ENCODE measurements around the gene KRT80.

KRT80 gene

DNA sequence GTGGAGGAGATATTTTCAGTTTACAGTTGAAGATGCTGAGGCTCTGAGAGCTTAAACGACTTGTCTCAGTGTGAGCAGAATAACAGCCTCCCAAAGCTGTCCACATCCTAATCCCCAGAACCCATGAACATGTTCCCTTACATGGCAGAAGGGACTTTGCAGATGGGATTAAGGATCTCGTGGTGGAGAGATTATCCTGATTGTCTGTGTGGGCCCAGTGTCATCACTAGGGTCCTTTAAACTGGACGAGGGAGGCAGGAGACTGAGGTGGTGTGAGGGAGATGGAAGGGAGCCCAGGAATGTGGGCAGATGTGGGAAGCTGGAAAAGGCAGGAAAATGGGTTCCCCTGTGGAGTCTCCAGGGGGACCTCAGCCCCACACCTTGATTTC, 9.6 kb upstream of the KRT80 start:
- Histone ChIP-seq H3K4me1 (ENCODE audit: insufficient read depth, low read length) (peaks cover 32% of the 10 kb centered on the region), H3K9ac (ENCODE audit: low read depth, low read length) (no peak overlapping the region)

GRCh38 chr12:52200781-52201450, 9.1 kb upstream of the KRT80 start:
- H3K36me3 ChIP-seq (ENCODE audit: insufficient read depth, low read length): no peaks in the 10 kb centered on the region
- no peaks in the 10 kb centered on the region for H3K9me3 ChIP-seq (ENCODE audit: control insufficient read depth, insufficient read depth, low read length)
- peaks cover 32% of the 10 kb centered on the region for H3K4me1 ChIP-seq (ENCODE audit: insufficient read depth, low read length)
- no peak overlapping the region for H3K9ac ChIP-seq (ENCODE audit: low read depth, low read length)

More for the DNA sequence above, 9.6 kb upstream of the KRT80 start:
- Histone ChIP-seq H3K36me3 (ENCODE audit: insufficient read depth, low read length) (no peaks in the 10 kb centered on the region), H3K9me3 (ENCODE audit: control insufficient read depth, insufficient read depth, low read length) (no peaks in the 10 kb centered on the region)

DNA sequence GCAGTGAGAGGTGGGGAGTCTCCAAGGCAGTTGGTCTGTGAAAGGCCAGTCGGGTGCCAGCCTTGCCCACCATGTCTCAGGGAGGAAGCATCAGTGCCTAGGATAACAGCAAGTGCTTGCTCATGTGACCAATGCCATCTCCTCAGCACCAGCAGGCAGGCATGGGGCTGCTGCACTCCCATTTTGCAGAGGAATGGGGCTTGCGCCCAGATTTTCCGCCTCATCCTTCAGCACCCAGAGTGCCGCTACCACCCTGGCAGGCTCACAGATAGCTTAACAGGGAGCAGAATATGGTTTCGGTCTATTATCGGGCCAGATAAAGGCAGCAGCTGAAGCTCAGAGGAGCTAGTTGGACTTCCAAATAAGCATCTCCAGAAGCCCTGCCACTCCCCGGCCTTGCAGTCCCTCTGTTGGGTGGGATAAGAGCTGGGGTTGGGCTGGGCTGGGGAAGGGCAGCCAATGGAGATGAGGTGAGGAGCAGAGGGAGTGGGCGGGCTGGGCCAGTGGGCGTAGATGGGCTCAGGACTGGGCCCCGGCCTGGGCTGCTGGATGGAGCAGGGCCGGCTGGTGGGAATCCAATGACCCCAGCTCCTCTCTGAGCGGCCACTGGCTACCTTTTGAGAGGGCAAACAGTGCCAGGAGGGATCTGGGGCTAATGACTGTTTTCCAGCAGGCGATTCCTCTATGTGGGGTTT, 8.4 kb upstream of the KRT80 start:
- H3K9me3 ChIP-seq (ENCODE audit: control insufficient read depth, insufficient read depth, low read length): no peaks in the 10 kb centered on the region
- H3K36me3 ChIP-seq (ENCODE audit: insufficient read depth, low read length): no peaks in the 10 kb centered on the region
- H3K4me1 ChIP-seq (ENCODE audit: insufficient read depth, low read length): peaks cover 32% of the 10 kb centered on the region
- no peak overlapping the region for H3K9ac ChIP-seq (ENCODE audit: low read depth, low read length)

- Histone ChIP-seq H3K9me3 (ENCODE audit: control insufficient read depth, insufficient read depth, low read length) (no peaks in the 10 kb centered on the region), H3K36me3 (ENCODE audit: insufficient read depth, low read length) (no peaks in the 10 kb centered on the region), H3K9ac (ENCODE audit: low read depth, low read length) (no peak overlapping the region), H3K4me1 (ENCODE audit: insufficient read depth, low read length) (peaks cover 34% of the 10 kb centered on the region)
Observed at GRCh38 chr12:52199294-52199919, 7.6 kb upstream of the KRT80 start.

DNA sequence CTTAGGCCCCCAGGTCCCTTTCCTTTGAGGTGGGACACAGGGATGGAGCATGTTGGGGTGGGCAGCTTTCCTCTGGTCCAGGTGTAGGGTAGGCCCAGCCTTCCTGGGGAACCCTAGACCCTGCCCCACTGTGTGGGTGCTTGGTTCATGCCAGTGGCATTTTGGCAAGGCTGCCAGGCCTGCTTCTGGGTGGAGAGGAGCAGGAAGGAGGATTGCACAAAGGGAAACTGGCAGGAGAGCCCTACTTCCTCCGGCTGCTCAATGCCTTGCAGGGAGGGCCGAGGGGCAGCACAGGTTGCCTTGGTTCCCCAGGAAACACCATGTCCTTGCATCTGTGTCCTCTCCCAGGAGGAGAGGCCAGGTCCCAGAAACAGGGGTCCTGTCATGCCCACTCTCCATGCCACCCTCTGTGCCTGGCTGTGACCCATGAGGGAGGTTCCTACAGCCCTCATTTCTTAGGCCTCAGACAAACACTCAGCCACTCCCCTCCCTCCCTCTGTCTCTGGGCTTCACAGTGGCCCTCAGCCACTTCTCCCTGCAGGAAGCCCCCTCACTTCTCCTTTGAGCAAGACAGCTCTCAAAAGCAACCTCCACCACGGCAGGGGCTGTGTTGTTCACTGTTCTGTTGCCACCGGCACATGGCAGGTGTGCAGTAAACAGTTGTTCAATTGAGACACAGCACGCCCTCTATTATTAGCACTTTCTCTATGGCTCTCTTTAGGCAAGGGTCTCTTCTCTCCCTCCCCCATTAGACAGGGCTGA, 6.8 kb upstream of the KRT80 start:
- Histone ChIP-seq H3K9me3 (ENCODE audit: control insufficient read depth, insufficient read depth, low read length) (no peaks in the 10 kb centered on the region), H3K4me1 (ENCODE audit: insufficient read depth, low read length) (peaks cover 33% of the 10 kb centered on the region), H3K36me3 (ENCODE audit: insufficient read depth, low read length) (no peaks in the 10 kb centered on the region), H3K9ac (ENCODE audit: low read depth, low read length) (no peak overlapping the region)

GRCh38 chr12:52197371-52198231, 5.8 kb upstream of the KRT80 start:
- no peaks in the 10 kb centered on the region for H3K36me3 ChIP-seq (ENCODE audit: insufficient read depth, low read length)
- no peak overlapping the region for H3K9ac ChIP-seq (ENCODE audit: low read depth, low read length)
- peaks cover 23% of the 10 kb centered on the region for H3K4me1 ChIP-seq (ENCODE audit: insufficient read depth, low read length)
- no peaks in the 10 kb centered on the region for H3K9me3 ChIP-seq (ENCODE audit: control insufficient read depth, insufficient read depth, low read length)

DNA sequence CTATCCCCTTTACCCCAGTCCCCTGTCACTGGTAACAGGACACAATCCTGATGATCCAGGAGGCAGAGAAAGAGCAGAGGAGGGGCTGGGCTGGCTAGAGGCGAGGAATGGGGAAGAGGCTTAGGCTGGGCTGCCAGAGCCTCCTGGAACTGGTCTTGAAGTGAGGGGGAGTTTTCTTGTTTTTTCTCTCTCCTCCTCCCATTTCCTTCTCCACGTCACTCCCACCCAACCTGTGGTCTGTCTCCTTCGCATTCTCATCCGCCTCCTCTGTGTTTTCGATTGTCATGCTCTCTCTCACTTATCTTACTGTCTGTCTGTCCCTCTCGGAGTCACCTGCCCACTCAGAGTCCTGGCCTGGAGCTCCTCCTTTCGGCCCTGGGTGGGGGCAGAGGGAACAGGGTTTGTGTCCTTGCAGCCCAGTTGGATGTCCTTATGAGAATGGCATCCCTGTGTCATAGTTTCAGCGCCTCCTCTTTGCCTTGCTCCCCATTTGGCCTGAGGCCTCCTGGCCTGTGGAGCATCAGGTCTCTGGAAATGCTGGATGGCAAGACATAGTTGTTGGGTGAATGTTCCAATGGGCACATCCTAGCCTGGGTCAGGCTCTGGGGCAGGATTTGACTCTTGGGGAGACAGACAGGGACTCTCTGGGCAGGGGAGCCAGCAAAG, 3.4 kb upstream of the KRT80 start:
- no peak overlapping the region for H3K9ac ChIP-seq (ENCODE audit: low read depth, low read length)
- peaks cover 15% of the 10 kb centered on the region for H3K4me1 ChIP-seq (ENCODE audit: insufficient read depth, low read length)
- H3K9me3 ChIP-seq (ENCODE audit: control insufficient read depth, insufficient read depth, low read length): no peaks in the 10 kb centered on the region
- no peaks in the 10 kb centered on the region for H3K36me3 ChIP-seq (ENCODE audit: insufficient read depth, low read length)

- Histone ChIP-seq H3K9ac (ENCODE audit: low read depth, low read length) (no peak overlapping the region), H3K4me1 (ENCODE audit: insufficient read depth, low read length) (peaks cover 18% of the 10 kb centered on the region), H3K9me3 (ENCODE audit: control insufficient read depth, insufficient read depth, low read length) (no peaks in the 10 kb centered on the region), H3K36me3 (ENCODE audit: insufficient read depth, low read length) (no peaks in the 10 kb centered on the region)
Observed at GRCh38 chr12:52193991-52194390, 2.2 kb upstream of the KRT80 start.

DNA sequence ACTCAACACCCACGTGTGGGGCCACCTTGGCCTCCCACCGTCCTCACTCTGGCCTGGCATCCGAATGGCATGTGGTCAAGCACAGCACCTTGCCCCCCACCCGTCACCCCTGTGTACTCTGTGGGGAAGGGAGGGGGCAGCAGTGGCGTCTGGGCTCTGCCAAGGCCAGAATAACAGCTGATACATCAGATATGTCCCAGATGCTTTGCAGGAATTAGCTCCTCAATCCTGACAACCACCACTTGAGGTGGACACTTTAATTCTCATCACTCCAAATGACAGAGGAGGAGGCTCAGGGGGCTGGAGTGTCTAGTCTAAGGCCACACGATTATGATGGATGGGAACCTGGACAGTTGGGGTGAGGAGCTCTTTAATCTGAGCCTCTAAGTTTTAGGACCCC, 1.7 kb upstream of the KRT80 start:
- peaks cover 20% of the 10 kb centered on the region for H3K4me1 ChIP-seq (ENCODE audit: insufficient read depth, low read length)

DNA sequence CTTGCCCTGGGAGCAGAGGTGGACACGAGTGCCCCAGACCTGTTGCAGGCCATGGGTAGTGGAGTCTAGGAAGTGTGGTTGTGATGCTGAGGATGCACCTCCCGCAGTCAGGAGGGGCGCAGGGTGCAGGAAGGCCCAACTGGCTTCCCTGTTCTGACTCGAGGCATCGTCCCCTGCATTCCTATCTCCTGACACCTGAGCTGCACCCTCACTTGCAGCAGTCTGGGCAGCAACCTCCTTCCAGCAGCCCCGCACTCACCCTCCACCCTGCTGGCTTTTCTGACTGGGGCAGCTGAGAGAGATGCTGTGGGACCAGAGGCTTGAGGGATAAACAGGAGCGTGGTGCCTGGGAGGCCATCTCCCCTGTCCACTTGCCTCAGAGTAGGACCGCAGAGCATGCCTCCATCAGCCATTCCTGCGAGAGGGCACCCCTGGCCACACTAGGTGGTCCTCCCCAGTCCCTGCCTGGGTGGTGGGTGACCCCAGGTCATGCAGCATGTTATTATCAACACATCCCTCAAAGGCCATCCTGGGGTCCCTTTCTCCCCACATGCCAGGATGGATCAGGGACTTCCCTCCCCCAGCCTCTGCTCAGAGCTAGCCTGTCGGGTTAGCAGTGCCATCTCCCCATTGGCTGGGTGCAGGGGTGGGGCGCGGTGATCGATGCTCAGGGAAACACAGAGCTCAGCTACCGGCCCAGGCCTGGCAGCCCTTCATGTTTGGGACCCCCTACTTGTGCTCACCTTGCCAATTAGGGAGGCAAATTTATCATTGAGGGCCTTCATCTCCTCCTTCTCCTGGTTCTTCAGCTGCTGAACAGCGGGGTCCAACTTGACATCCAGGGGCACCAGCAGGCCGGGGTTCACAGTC, 719 bp downstream of the KRT80 start:
- Histone ChIP-seq H3K9ac (ENCODE audit: low read depth, low read length) (no peak overlapping the region), H3K9me3 (ENCODE audit: control insufficient read depth, insufficient read depth, low read length) (no peaks in the 10 kb centered on the region), H3K36me3 (ENCODE audit: insufficient read depth, low read length) (no peaks in the 10 kb centered on the region), H3K4me1 (ENCODE audit: insufficient read depth, low read length) (peaks cover 34% of the 10 kb centered on the region)

More for the DNA sequence above, 1.7 kb upstream of the KRT80 start:
- Histone ChIP-seq H3K9ac (ENCODE audit: low read depth, low read length) (no peak overlapping the region), H3K36me3 (ENCODE audit: insufficient read depth, low read length) (no peaks in the 10 kb centered on the region), H3K9me3 (ENCODE audit: control insufficient read depth, insufficient read depth, low read length) (no peaks in the 10 kb centered on the region)

DNA sequence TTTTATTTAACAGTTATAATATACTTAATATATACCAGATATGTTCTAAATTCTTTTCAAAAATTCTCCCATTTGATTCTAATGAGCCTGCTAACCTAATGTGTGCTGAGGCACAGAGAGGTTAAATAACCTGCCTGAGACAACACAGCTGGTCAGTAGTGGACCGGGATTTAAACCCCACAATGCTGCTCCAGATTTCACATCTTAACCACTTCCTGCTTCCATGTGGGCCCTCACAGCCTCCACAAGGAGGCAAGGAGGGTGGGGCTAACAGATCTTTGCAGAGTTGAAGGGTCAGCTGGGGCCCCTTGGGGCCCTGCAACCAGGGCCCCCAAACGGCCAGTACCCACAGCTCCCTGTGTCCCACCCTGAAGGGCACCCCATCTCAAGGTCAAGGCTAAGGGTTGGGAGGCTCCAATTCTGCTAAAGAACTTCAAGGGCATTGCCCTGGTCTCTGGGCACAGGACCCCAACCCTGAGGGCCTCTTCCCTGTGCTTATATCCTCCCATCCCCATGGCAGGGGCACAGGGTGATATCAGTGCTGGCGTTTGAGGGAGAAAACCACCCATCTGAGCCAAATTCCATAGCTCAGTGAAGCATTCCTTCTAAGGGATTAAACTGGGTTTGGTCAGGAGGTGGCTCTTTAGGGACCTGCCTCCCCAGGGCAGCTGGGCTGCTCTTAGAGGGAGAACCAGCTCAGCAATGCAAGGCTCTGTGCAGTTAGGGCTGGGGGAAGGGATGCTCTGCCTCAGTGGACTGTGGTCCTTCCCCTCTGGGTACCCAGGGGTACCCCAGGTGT, 2.2 kb downstream of the KRT80 start:
- Histone ChIP-seq H3K36me3 (ENCODE audit: insufficient read depth, low read length) (no peaks in the 10 kb centered on the region), H3K9me3 (ENCODE audit: control insufficient read depth, insufficient read depth, low read length) (no peaks in the 10 kb centered on the region), H3K9ac (ENCODE audit: low read depth, low read length) (no peak overlapping the region), H3K4me1 (ENCODE audit: insufficient read depth, low read length) (peaks cover 43% of the 10 kb centered on the region)

DNA sequence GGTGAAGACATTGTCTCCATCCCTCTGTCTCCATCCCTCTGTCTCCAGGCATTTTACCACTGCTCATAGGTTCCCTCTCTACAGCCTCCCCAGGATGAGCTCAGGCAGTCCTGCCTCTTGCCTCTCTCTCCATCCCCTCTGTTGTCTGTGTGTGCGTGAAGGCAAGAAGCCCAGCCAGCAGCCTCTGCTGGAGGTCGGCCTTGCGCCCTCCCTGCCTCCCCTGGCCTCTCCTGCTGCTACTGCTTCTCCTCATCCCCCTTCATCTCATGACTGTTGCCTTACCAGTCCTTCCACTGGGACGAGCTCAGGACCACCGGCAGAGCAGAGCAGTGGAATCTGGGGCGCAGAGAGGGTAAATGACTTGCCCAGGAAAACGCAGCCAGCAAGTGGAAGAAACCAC, 3.2 kb downstream of the KRT80 start:
- Histone ChIP-seq H3K9me3 (ENCODE audit: control insufficient read depth, insufficient read depth, low read length) (no peaks in the 10 kb centered on the region), H3K9ac (ENCODE audit: low read depth, low read length) (no peak overlapping the region), H3K4me1 (ENCODE audit: insufficient read depth, low read length) (peaks cover 41% of the 10 kb centered on the region)

More for the DNA sequence above, 3.2 kb downstream of the KRT80 start:
- no peaks in the 10 kb centered on the region for H3K36me3 ChIP-seq (ENCODE audit: insufficient read depth, low read length)

Measured in ES-I3 (cell line).